HEK293 (cell line): ENCODE measurements around the gene PTX3.
A peak's percentile ranks its signal among the peaks of the same experiment; 100 is the strongest.

Experiments
- ATF2 ChIP-seq: fragments of 450-650 bp; formaldehyde crosslinking; IDR thresholded peaks from 2 replicates; pipeline ENCODE4 v1.5.1; 2016; ENCODE audit warnings: missing biosample characterization, missing genetic modification characterization, low read depth
- KLF7 ChIP-seq: fragments of 450-650 bp; formaldehyde crosslinking; IDR thresholded peaks from 2 replicates; pipeline ENCODE4 v1.5.1; 2016; ENCODE audit warnings: missing biosample characterization, missing genetic modification characterization, borderline replicate concordance
- KLF9 ChIP-seq: fragments of 450-650 bp; formaldehyde crosslinking; IDR thresholded peaks from 2 replicates; pipeline ENCODE4 v1.5.1; 2016; ENCODE audit warnings: missing biosample characterization, missing genetic modification characterization, low read depth
- OVOL3 ChIP-seq: fragments of 450-650 bp; formaldehyde crosslinking; IDR thresholded peaks from 2 replicates; pipeline ENCODE4 v1.5.1; 2016; ENCODE audit warnings: missing biosample characterization, missing genetic modification characterization
- TRIM28 ChIP-seq: IDR thresholded peaks from 2 replicates; pipeline ENCODE4 v1.6.1; 2011; ENCODE audit warnings: low read length, control low read depth, borderline replicate concordance
- YY1 ChIP-seq: fragments of 450-650 bp; formaldehyde crosslinking; IDR thresholded peaks from 2 replicates; pipeline ENCODE4 v1.5.1; 2018; ENCODE audit warnings: missing biosample characterization, missing genetic modification characterization
- ZBTB20 ChIP-seq: fragments of 450-650 bp; formaldehyde crosslinking; IDR thresholded peaks from 2 replicates; pipeline ENCODE4 v1.5.1; 2016; ENCODE audit warnings: missing biosample characterization, missing genetic modification characterization
- ZBTB48 ChIP-seq: fragments of 450-650 bp; formaldehyde crosslinking; IDR thresholded peaks from 2 replicates; pipeline ENCODE4 v1.5.1; 2016; ENCODE audit warnings: missing biosample characterization, missing genetic modification characterization
- ZEB2 ChIP-seq: fragments of 450-650 bp; formaldehyde crosslinking; IDR thresholded peaks from 2 replicates; pipeline ENCODE4 v1.5.1; 2016; ENCODE audit warnings: missing biosample characterization, missing genetic modification characterization
- ZFHX2 ChIP-seq: fragments of 450-650 bp; formaldehyde crosslinking; conservative IDR thresholded peaks from 2 replicates; pipeline ENCODE4 v1.5.1; 2016; ENCODE audit warnings: missing biosample characterization, missing genetic modification characterization
- ZFP41 ChIP-seq: fragments of 450-650 bp; formaldehyde crosslinking; IDR thresholded peaks from 2 replicates; pipeline ENCODE4 v1.5.1; 2016; ENCODE audit warnings: missing biosample characterization, missing genetic modification characterization, borderline replicate concordance
- ZFP69B ChIP-seq: fragments of 450-650 bp; formaldehyde crosslinking; IDR thresholded peaks from 2 replicates; pipeline ENCODE4 v1.5.1; 2016; ENCODE audit warnings: missing biosample characterization, missing genetic modification characterization
- ZNF132 ChIP-seq: fragments of 450-650 bp; formaldehyde crosslinking; IDR thresholded peaks from 2 replicates; pipeline ENCODE4 v1.5.1; 2017; ENCODE audit warnings: missing biosample characterization, missing genetic modification characterization, borderline replicate concordance
- ZNF140 ChIP-seq: fragments of 450-650 bp; formaldehyde crosslinking; IDR thresholded peaks from 2 replicates; pipeline ENCODE4 v1.5.1; 2016; ENCODE audit warnings: missing biosample characterization, missing genetic modification characterization
- ZNF174 ChIP-seq: fragments of 450-650 bp; formaldehyde crosslinking; IDR thresholded peaks from 2 replicates; pipeline ENCODE4 v1.5.0; 2017; ENCODE audit warnings: missing biosample characterization, mild to moderate bottlenecking, missing genetic modification characterization
- ZNF184 ChIP-seq: fragments of 450-650 bp; IDR thresholded peaks from 2 replicates; pipeline ENCODE4 v1.5.1; 2018; ENCODE audit warnings: missing biosample characterization, mild to moderate bottlenecking, missing genetic modification characterization
- ZNF202 ChIP-seq: fragments of 450-650 bp; formaldehyde crosslinking; IDR thresholded peaks from 2 replicates; pipeline ENCODE4 v1.5.1; 2016; ENCODE audit warnings: missing biosample characterization, missing genetic modification characterization, borderline replicate concordance
- ZNF214 ChIP-seq: fragments of 450-650 bp; formaldehyde crosslinking; IDR thresholded peaks from 2 replicates; pipeline ENCODE4 v1.5.1; 2017; ENCODE audit warnings: missing biosample characterization, mild to moderate bottlenecking, missing genetic modification characterization, borderline replicate concordance
- ZNF223 ChIP-seq: fragments of 450-650 bp; formaldehyde crosslinking; IDR thresholded peaks from 2 replicates; pipeline ENCODE4 v1.5.1; 2016; ENCODE audit warnings: missing biosample characterization, missing genetic modification characterization
- ZNF23 ChIP-seq: fragments of 450-650 bp; formaldehyde crosslinking; IDR thresholded peaks from 2 replicates; pipeline ENCODE4 v1.5.1; 2016; ENCODE audit warnings: missing biosample characterization, missing genetic modification characterization, borderline replicate concordance
- ZNF311 ChIP-seq: fragments of 450-650 bp; formaldehyde crosslinking; IDR thresholded peaks from 2 replicates; pipeline ENCODE4 v1.5.1; 2017; ENCODE audit warnings: missing biosample characterization, missing genetic modification characterization, borderline replicate concordance
- ZNF391 ChIP-seq: fragments of 450-650 bp; formaldehyde crosslinking; IDR thresholded peaks from 2 replicates; pipeline ENCODE4 v1.5.1; 2016; ENCODE audit warnings: low read depth, missing biosample characterization, missing genetic modification characterization, borderline replicate concordance
- ZNF518A ChIP-seq: fragments of 450-650 bp; formaldehyde crosslinking; conservative IDR thresholded peaks from 2 replicates; pipeline ENCODE4 v1.5.1; 2016; ENCODE audit warnings: low read depth, missing biosample characterization, missing genetic modification characterization
- ZNF521 ChIP-seq: fragments of 450-650 bp; formaldehyde crosslinking; IDR thresholded peaks from 2 replicates; pipeline ENCODE4 v1.5.1; 2017; ENCODE audit warnings: missing biosample characterization, mild to moderate bottlenecking, missing genetic modification characterization
- ZNF544 ChIP-seq: fragments of 450-650 bp; formaldehyde crosslinking; IDR thresholded peaks from 2 replicates; pipeline ENCODE4 v1.5.0; 2017; ENCODE audit warnings: missing biosample characterization, missing genetic modification characterization
- ZNF548 ChIP-seq: fragments of 450-650 bp; formaldehyde crosslinking; IDR thresholded peaks from 2 replicates; pipeline ENCODE4 v1.5.1; 2016; ENCODE audit warnings: missing biosample characterization, missing genetic modification characterization
- ZNF561 ChIP-seq: fragments of 450-650 bp; IDR thresholded peaks from 2 replicates; pipeline ENCODE4 v1.5.1; 2018; ENCODE audit warnings: missing biosample characterization, missing genetic modification characterization, borderline replicate concordance
- ZNF658 ChIP-seq: fragments of 450-650 bp; formaldehyde crosslinking; IDR thresholded peaks from 2 replicates; pipeline ENCODE4; 2016; ENCODE audit warnings: missing biosample characterization, missing genetic modification characterization
- ZNF660 ChIP-seq: fragments of 450-650 bp; IDR thresholded peaks from 2 replicates; pipeline ENCODE4 v1.5.1; 2018; ENCODE audit warnings: missing biosample characterization, mild to moderate bottlenecking, missing genetic modification characterization
- ZNF692 ChIP-seq: fragments of 450-650 bp; formaldehyde crosslinking; IDR thresholded peaks from 2 replicates; pipeline ENCODE4 v1.5.1; 2016; ENCODE audit warnings: missing biosample characterization, missing genetic modification characterization
- ZNF76 ChIP-seq: fragments of 450-650 bp; formaldehyde crosslinking; IDR thresholded peaks from 2 replicates; pipeline ENCODE4; 2016; ENCODE audit warnings: low read depth, missing biosample characterization, missing genetic modification characterization, borderline replicate concordance
- ZNF776 ChIP-seq: fragments of 450-650 bp; formaldehyde crosslinking; IDR thresholded peaks from 2 replicates; pipeline ENCODE4 v1.5.0; 2017; ENCODE audit warnings: missing biosample characterization, missing genetic modification characterization, borderline replicate concordance
- ZNF792 ChIP-seq: fragments of 450-650 bp; formaldehyde crosslinking; IDR thresholded peaks from 2 replicates; pipeline ENCODE4 v1.5.1; 2016; ENCODE audit warnings: missing biosample characterization, missing genetic modification characterization
- ZNF830 ChIP-seq: fragments of 450-650 bp; IDR thresholded peaks from 2 replicates; pipeline ENCODE4 v1.5.0; 2018; ENCODE audit warnings: missing biosample characterization, missing genetic modification characterization, low read depth, mild to moderate bottlenecking, moderate library complexity

Gene PTX3

GRCh38 chr3:157436583-157437291 is at the start of gene PTX3 (continued):
- TF ChIP-seq ZNF214 (no peak), ZNF776 (no peak), ZFP41 (no peak), ZEB2 (tag by site-specific recombination) (peak; percentile 56), ZNF792 (no peak), ZBTB48 (tag by site-specific recombination) (no peak), ZNF132 (tag by site-specific recombination) (no peak), YY1 (tag by site-specific recombination) (no peak), ZNF521 (tag by site-specific recombination) (no peak), ZNF174 (tag by site-specific recombination) (no peak), OVOL3 (tag by site-specific recombination) (no peak), ZNF223 (tag by site-specific recombination) (no peak), ZBTB20 (peak; percentile 15; the same call in 1 of the 2 replicates), TRIM28 (no peak; the same call in 1 of the 2 replicates), ZNF658 (tag by site-specific recombination) (no peak), ZFHX2 (tag by site-specific recombination) (no peak), ZNF202 (no peak), ZNF548 (no peak), ZNF544 (tag by site-specific recombination) (no peak), ZNF311 (tag by site-specific recombination) (no peak), ZNF692 (tag by site-specific recombination) (0 out of 2 replicates have a peak, but pooled peaks have one; percentile 21), ZNF76 (tag by site-specific recombination) (no peak), ZNF561 (tag by site-specific recombination) (0 out of 2 replicates have a peak, but pooled peaks have one; percentile 21), KLF7 (no peak), ZNF184 (tag by site-specific recombination) (no peak), ZFP69B (tag by site-specific recombination) (no peak; the same call in 1 of the 2 replicates), ZNF391 (tag by site-specific recombination) (no peak), ZNF23 (tag by site-specific recombination) (no peak), KLF9 (tag by site-specific recombination) (no peak; the same call in 1 of the 2 replicates), ZNF518A (0 out of 2 replicates have a peak, but pooled peaks have one; percentile 17), ZNF830 (tag by site-specific recombination) (no peak), ATF2 (no peak), ZNF140 (no peak), ZNF660 (tag by site-specific recombination) (peak; percentile 34; the same call in 1 of the 2 replicates)
